HEK293 (cell line): ENCODE results near the gene SLC5A12.

Experiments
- CTCF ChIA-PET: fragments of 350-600 bp; formaldehyde crosslinking; extraction: SDS; loops from one replicate; lab custom pipeline; 2021; ENCODE audit warnings: antibody characterized with exemption; lab: Yijun Ruan, JAX
- POLR2A ChIA-PET: fragments of 300-600 bp; formaldehyde crosslinking; extraction: SDS; loops from one replicate; lab custom pipeline; 2020; ENCODE audit warnings: antibody characterized with exemption, inconsistent platforms; lab: Yijun Ruan, JAX
- H3K27ac ChIP-seq: fragments of 200-500 bp; sonication (Bioruptor generic); 2 replicates; pipeline ENCODE4 v1.5.1; 2014; ENCODE audit warnings: low read depth, low read length, control low read depth, inconsistent platforms; ENCODE audit errors: extremely low read depth
- H3K36me3 ChIP-seq, 2 experiments: fragments of 200-500 bp in 1 of 2; sonication (Bioruptor generic) in 1 of 2; 1 replicate in 1 of 2; 2 replicates in 1 of 2; pipeline ENCODE4 v1.5.1; 2014 to 2017; ENCODE audit warnings: inconsistent platforms in 2 of 2, low read length in 2 of 2; ENCODE audit not compliant: control insufficient read depth in 2 of 2, insufficient read depth in 1 of 2
- H3K4me1 ChIP-seq: fragments of 200-500 bp; sonication (Bioruptor generic); 2 replicates; pipeline ENCODE4 v1.5.1; 2014; ENCODE audit warnings: mild to moderate bottlenecking, low read length, inconsistent platforms; ENCODE audit not compliant: control insufficient read depth, insufficient read depth
- H3K4me3 ChIP-seq: 2 replicates; pipeline ENCODE4 v1.5.1; 2011; ENCODE audit warnings: low read depth, mild to moderate bottlenecking, control low read depth, low read length, moderate library complexity
- H3K9me3 ChIP-seq: fragments of 200-500 bp; sonication (Bioruptor generic); 2 replicates; pipeline ENCODE4 v1.5.1; 2014; ENCODE audit warnings: low read depth, low read length, inconsistent platforms; ENCODE audit not compliant: control insufficient read depth, insufficient read depth
- KLF7 ChIP-seq: fragments of 450-650 bp; formaldehyde crosslinking; IDR thresholded peaks from 2 replicates; pipeline ENCODE4 v1.5.1; 2016; ENCODE audit warnings: missing biosample characterization, missing genetic modification characterization, borderline replicate concordance
- YY2 ChIP-seq: fragments of 450-650 bp; formaldehyde crosslinking; IDR thresholded peaks from 2 replicates; pipeline ENCODE4 v1.5.1; 2016; ENCODE audit warnings: missing biosample characterization, missing genetic modification characterization
- ZBTB48 ChIP-seq: fragments of 450-650 bp; formaldehyde crosslinking; IDR thresholded peaks from 2 replicates; pipeline ENCODE4 v1.5.1; 2016; ENCODE audit warnings: missing biosample characterization, missing genetic modification characterization
- ZNF175 ChIP-seq: fragments of 450-650 bp; formaldehyde crosslinking; IDR thresholded peaks from 2 replicates; pipeline ENCODE4 v1.5.1; 2016; ENCODE audit warnings: missing biosample characterization, missing genetic modification characterization
- ZNF221 ChIP-seq: fragments of 450-650 bp; formaldehyde crosslinking; IDR thresholded peaks from 2 replicates; pipeline ENCODE4 v1.5.1; 2017; ENCODE audit warnings: missing biosample characterization, missing genetic modification characterization, borderline replicate concordance
- ZNF311 ChIP-seq: fragments of 450-650 bp; formaldehyde crosslinking; IDR thresholded peaks from 2 replicates; pipeline ENCODE4 v1.5.1; 2017; ENCODE audit warnings: missing biosample characterization, missing genetic modification characterization, borderline replicate concordance
- ZNF473 ChIP-seq: fragments of 450-650 bp; formaldehyde crosslinking; IDR thresholded peaks from 2 replicates; pipeline ENCODE4 v1.5.1; 2017; ENCODE audit warnings: missing biosample characterization, missing genetic modification characterization
- ZNF521 ChIP-seq: fragments of 450-650 bp; formaldehyde crosslinking; IDR thresholded peaks from 2 replicates; pipeline ENCODE4 v1.5.1; 2017; ENCODE audit warnings: missing biosample characterization, mild to moderate bottlenecking, missing genetic modification characterization
- ZNF530 ChIP-seq: fragments of 450-650 bp; formaldehyde crosslinking; IDR thresholded peaks from 2 replicates; pipeline ENCODE4 v1.5.1; 2016; ENCODE audit warnings: low read depth, missing biosample characterization, missing genetic modification characterization
- ZNF621 ChIP-seq: fragments of 450-650 bp; formaldehyde crosslinking; IDR thresholded peaks from 2 replicates; pipeline ENCODE4 v1.5.1; 2017; ENCODE audit warnings: missing biosample characterization, missing genetic modification characterization
- ZNF837 ChIP-seq: fragments of 450-650 bp; formaldehyde crosslinking; IDR thresholded peaks from 2 replicates; pipeline ENCODE4 v1.5.1; 2016; ENCODE audit warnings: missing biosample characterization, missing genetic modification characterization
- TF ChIP-seq, protein P1 (sequence below): fragments of 450-650 bp; formaldehyde crosslinking; IDR thresholded peaks from 2 replicates; pipeline ENCODE4 v1.5.1; 2016; ENCODE audit warnings: missing biosample characterization, missing genetic modification characterization, borderline replicate concordance
- TF ChIP-seq, protein P2 (sequence below): fragments of 450-650 bp; formaldehyde crosslinking; IDR thresholded peaks from 2 replicates; pipeline ENCODE4 v1.5.1; 2016; ENCODE audit warnings: missing biosample characterization, missing genetic modification characterization
- TF ChIP-seq, protein P3 (sequence below): fragments of 450-650 bp; formaldehyde crosslinking; IDR thresholded peaks from 2 replicates; pipeline ENCODE4 v1.5.1; 2016; ENCODE audit warnings: missing biosample characterization, missing genetic modification characterization
- TF ChIP-seq, protein P4 (sequence below): fragments of 450-650 bp; formaldehyde crosslinking; IDR thresholded peaks from 2 replicates; pipeline ENCODE4 v1.5.1; 2017; ENCODE audit warnings: missing biosample characterization, mild to moderate bottlenecking, missing genetic modification characterization, moderate library complexity
- TF ChIP-seq, protein P5 (sequence below): fragments of 450-650 bp; formaldehyde crosslinking; IDR thresholded peaks from 2 replicates; pipeline ENCODE4 v1.5.1; 2016; ENCODE audit warnings: missing biosample characterization, missing genetic modification characterization
- TF ChIP-seq, protein P6 (sequence below): fragments of 450-650 bp; formaldehyde crosslinking; IDR thresholded peaks from 2 replicates; pipeline ENCODE4 v1.5.1; 2016; ENCODE audit warnings: missing biosample characterization, missing genetic modification characterization

The SLC5A12 gene

DNA sequence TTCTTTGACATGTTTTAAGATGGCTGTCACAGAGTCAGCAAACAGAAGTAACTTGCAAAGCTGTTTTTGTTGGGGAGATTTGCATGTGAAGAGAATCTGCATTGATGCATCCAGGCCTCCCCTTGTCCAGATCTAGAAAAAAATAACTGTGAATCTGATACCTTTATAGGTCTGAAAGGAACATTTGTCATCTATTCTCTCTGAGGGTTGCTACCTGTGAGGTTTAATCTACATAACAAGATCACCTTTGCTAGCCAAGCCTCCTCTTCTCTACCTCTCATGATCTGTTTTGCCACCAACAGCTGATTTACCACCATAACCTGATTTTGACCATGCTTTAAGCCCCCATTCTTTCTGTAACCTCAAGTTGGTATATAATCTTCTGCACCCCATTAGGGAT, 47.2 kb upstream of the SLC5A12 start:
- Histone ChIP-seq H3K27ac (no peak overlapping the region), H3K4me3 (no peak overlapping the region), H3K9me3 (no peaks in the 10 kb centered on the region), H3K4me1 (no peaks in the 10 kb centered on the region), H3K36me3 (no peaks in the 10 kb centered on the region)
- ChIA-PET CTCF (interaction anchor here (0.5 kb wide), 1 partner anchor 722 kb away, joined by 3 read pairs; no protein-coding TSS in a partner anchor), POLR2A (no interaction called here)
- TF ChIP-seq ZNF221 (tag by site-specific recombination) (no peak), ZNF311 (tag by site-specific recombination) (no peak), KLF7 (tag by site-specific recombination) (no peak), YY2 (no peak)
- TF ChIP-seq, protein P1, sequence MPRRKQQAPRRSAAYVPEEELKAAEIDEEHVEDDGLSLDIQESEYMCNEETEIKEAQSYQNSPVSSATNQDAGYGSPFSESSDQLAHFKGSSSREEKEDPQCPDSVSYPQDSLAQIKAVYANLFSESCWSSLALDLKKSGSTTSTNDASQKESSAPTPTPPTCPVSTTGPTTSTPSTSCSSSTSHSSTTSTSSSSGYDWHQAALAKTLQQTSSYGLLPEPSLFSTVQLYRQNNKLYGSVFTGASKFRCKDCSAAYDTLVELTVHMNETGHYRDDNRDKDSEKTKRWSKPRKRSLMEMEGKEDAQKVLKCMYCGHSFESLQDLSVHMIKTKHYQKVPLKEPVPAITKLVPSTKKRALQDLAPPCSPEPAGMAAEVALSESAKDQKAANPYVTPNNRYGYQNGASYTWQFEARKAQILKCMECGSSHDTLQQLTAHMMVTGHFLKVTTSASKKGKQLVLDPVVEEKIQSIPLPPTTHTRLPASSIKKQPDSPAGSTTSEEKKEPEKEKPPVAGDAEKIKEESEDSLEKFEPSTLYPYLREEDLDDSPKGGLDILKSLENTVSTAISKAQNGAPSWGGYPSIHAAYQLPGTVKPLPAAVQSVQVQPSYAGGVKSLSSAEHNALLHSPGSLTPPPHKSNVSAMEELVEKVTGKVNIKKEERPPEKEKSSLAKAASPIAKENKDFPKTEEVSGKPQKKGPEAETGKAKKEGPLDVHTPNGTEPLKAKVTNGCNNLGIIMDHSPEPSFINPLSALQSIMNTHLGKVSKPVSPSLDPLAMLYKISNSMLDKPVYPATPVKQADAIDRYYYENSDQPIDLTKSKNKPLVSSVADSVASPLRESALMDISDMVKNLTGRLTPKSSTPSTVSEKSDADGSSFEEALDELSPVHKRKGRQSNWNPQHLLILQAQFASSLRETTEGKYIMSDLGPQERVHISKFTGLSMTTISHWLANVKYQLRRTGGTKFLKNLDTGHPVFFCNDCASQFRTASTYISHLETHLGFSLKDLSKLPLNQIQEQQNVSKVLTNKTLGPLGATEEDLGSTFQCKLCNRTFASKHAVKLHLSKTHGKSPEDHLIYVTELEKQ (tag by site-specific recombination): no peak
- TF ChIP-seq, protein P2, sequence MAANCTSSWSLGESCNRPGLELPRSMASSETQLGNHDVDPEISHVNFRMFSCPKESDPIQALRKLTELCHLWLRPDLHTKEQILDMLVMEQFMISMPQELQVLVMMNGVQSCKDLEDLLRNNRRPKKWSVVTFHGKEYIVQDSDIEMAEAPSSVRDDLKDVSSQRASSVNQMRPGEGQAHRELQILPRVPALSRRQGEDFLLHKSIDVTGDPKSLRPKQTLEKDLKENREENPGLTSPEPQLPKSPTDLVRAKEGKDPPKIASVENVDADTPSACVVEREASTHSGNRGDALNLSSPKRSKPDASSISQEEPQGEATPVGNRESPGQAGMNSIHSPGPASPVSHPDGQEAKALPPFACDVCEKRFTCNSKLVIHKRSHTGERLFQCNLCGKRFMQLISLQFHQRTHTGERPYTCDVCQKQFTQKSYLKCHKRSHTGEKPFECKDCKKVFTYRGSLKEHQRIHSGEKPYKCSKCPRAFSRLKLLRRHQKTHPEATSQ (tag by site-specific recombination): no peak
- TF ChIP-seq, protein P3, sequence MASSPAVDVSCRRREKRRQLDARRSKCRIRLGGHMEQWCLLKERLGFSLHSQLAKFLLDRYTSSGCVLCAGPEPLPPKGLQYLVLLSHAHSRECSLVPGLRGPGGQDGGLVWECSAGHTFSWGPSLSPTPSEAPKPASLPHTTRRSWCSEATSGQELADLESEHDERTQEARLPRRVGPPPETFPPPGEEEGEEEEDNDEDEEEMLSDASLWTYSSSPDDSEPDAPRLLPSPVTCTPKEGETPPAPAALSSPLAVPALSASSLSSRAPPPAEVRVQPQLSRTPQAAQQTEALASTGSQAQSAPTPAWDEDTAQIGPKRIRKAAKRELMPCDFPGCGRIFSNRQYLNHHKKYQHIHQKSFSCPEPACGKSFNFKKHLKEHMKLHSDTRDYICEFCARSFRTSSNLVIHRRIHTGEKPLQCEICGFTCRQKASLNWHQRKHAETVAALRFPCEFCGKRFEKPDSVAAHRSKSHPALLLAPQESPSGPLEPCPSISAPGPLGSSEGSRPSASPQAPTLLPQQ: no peak
- TF ChIP-seq, all 188 proteins: peak for 0

DNA sequence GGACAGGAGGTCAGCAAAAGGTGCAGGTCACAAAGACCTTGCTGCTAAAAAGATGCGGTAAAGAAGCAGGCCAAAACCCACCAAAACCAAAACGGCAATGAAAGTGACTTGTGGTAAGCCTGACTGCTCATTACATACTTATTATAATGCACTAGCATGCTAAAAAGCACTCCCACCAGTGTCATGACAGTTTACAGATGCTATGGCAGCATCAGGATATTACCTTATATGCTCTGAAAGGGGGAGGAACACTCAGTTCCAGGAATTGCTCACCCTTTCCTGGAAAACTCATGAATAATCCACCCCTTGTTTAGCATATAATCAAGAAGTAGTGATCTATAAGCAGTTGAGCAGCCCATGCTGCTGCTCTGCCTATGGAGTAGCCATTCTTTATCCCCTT, 45.2 kb upstream of the SLC5A12 start:
- Histone ChIP-seq H3K27ac (no peak overlapping the region), H3K36me3 (no peaks in the 10 kb centered on the region), H3K4me3 (no peak overlapping the region), H3K4me1 (no peaks in the 10 kb centered on the region), H3K9me3 (no peaks in the 10 kb centered on the region)
- ChIA-PET POLR2A (no interaction called here), CTCF (interaction anchor here (1.5 kb wide), 1 partner anchor 392 kb away, joined by 4 read pairs; no protein-coding TSS in a partner anchor)
- TF ChIP-seq, protein P4, sequence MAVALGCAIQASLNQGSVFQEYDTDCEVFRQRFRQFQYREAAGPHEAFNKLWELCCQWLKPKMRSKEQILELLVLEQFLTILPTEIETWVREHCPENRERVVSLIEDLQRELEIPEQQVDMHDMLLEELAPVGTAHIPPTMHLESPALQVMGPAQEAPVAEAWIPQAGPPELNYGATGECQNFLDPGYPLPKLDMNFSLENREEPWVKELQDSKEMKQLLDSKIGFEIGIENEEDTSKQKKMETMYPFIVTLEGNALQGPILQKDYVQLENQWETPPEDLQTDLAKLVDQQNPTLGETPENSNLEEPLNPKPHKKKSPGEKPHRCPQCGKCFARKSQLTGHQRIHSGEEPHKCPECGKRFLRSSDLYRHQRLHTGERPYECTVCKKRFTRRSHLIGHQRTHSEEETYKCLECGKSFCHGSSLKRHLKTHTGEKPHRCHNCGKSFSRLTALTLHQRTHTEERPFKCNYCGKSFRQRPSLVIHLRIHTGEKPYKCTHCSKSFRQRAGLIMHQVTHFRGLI (tag by site-specific recombination): no peak
- TF ChIP-seq, protein P5, sequence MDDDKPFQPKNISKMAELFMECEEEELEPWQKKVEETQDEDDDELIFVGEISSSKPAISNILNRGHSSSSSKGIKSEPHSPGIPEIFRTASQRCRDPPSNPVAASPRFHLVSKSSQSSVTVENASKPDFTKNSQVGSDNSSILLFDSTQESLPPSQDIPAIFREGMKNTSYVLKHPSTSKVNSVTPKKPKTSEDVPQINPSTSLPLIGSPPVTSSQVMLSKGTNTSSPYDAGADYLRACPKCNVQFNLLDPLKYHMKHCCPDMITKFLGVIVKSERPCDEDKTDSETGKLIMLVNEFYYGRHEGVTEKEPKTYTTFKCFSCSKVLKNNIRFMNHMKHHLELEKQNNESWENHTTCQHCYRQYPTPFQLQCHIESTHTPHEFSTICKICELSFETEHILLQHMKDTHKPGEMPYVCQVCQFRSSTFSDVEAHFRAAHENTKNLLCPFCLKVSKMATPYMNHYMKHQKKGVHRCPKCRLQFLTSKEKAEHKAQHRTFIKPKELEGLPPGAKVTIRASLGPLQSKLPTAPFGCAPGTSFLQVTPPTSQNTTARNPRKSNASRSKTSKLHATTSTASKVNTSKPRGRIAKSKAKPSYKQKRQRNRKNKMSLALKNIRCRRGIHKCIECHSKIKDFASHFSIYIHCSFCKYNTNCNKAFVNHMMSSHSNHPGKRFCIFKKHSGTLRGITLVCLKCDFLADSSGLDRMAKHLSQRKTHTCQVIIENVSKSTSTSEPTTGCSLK: no peak
- TF ChIP-seq ZNF473 (tag by site-specific recombination) (no peak), ZBTB48 (tag by site-specific recombination) (no peak), ZNF621 (tag by site-specific recombination) (no peak), ZNF530 (tag by site-specific recombination) (no peak), ZNF837 (no peak), ZNF521 (no peak), ZNF175 (tag by site-specific recombination) (no peak)
- TF ChIP-seq, protein P6, sequence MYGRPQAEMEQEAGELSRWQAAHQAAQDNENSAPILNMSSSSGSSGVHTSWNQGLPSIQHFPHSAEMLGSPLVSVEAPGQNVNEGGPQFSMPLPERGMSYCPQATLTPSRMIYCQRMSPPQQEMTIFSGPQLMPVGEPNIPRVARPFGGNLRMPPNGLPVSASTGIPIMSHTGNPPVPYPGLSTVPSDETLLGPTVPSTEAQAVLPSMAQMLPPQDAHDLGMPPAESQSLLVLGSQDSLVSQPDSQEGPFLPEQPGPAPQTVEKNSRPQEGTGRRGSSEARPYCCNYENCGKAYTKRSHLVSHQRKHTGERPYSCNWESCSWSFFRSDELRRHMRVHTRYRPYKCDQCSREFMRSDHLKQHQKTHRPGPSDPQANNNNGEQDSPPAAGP: no peak
